Ishikawa (cell line): ENCODE measurements around the gene AWAT2.

ENCODE experiments used
- EGR1 ChIP-seq: IDR thresholded peaks from 2 replicates; pipeline ENCODE4 v1.6.1; 2012
- EP300 ChIP-seq: IDR thresholded peaks from 2 replicates; pipeline ENCODE4 v1.6.1; 2012; ENCODE audit warnings: borderline replicate concordance
- MAX ChIP-seq: IDR thresholded peaks from 2 replicates; pipeline ENCODE4 v1.6.1; 2012
- NFIC ChIP-seq: IDR thresholded peaks from 2 replicates; pipeline ENCODE4 v1.6.1; 2012
- TEAD4 ChIP-seq: IDR thresholded peaks from 2 replicates; pipeline ENCODE4 v1.6.1; 2012
- USF1 ChIP-seq: IDR thresholded peaks from 2 replicates; pipeline ENCODE4 v1.6.1; 2012
- YY1 ChIP-seq: IDR thresholded peaks from 2 replicates; pipeline ENCODE4 v1.6.1; 2012; ENCODE audit warnings: low read depth
- TF ChIP-seq, protein P1 (sequence below): IDR thresholded peaks from 2 replicates; pipeline ENCODE4 v1.6.1; 2012; ENCODE audit warnings: low read depth, mild to moderate bottlenecking

DNA sequence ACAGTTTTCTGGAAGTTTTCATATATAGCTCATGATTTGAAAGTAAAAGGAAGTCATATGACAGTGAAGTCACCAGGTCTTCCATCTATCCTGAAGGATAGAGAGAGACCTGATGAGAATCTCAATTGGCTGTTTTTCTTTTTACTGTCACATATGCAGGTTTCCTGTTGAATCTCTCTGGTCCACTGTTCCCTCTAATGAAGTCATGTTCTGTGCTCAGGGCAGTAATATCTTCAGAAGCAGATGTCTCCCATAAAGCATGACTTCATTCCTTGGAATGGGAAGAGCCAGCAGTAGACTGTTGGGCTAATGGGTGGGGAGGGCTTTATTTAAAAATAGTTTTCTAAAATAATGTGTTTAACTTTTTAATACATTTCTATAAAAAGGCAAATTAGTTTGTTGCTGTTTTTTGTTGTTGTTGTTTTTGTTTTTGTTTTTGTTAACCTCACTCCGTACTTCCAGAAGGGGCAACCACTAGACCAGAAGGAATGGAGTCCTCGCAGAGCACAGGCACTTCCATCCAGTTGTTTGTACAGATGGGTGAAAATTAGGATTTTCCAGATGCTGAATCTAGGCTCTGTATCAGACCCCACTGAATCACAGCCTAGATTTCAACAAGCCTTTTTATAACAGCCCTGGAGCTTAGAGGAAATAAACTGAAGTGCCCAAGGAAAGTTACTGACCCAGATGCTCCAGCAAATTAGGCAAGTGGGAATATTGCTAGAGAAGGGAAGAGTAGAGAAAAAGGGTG is 54.2 kb downstream of the AWAT2 start:
- TF ChIP-seq MAX, result no peak
- TF ChIP-seq TEAD4, result no peak
- TF ChIP-seq, protein P1, sequence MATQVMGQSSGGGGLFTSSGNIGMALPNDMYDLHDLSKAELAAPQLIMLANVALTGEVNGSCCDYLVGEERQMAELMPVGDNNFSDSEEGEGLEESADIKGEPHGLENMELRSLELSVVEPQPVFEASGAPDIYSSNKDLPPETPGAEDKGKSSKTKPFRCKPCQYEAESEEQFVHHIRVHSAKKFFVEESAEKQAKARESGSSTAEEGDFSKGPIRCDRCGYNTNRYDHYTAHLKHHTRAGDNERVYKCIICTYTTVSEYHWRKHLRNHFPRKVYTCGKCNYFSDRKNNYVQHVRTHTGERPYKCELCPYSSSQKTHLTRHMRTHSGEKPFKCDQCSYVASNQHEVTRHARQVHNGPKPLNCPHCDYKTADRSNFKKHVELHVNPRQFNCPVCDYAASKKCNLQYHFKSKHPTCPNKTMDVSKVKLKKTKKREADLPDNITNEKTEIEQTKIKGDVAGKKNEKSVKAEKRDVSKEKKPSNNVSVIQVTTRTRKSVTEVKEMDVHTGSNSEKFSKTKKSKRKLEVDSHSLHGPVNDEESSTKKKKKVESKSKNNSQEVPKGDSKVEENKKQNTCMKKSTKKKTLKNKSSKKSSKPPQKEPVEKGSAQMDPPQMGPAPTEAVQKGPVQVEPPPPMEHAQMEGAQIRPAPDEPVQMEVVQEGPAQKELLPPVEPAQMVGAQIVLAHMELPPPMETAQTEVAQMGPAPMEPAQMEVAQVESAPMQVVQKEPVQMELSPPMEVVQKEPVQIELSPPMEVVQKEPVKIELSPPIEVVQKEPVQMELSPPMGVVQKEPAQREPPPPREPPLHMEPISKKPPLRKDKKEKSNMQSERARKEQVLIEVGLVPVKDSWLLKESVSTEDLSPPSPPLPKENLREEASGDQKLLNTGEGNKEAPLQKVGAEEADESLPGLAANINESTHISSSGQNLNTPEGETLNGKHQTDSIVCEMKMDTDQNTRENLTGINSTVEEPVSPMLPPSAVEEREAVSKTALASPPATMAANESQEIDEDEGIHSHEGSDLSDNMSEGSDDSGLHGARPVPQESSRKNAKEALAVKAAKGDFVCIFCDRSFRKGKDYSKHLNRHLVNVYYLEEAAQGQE, result no peak
- TF ChIP-seq YY1, result no peak
- TF ChIP-seq USF1, result no peak
- TF ChIP-seq EGR1, result no peak
- TF ChIP-seq NFIC, result no peak
- no peak for TF ChIP-seq EP300
